ENCODE results near the gene MTO1. TPM values are rescaled to one million over a fixed set of nuclear protein-coding genes. Genes with fewer than 3 reads are reported as not detected.
"Not testable (repeated sequence)": the region's sequence is repeated elsewhere in the genome, so short reads cannot be mapped to it uniquely, and the experiment has no call there.

The MTO1 gene
- total RNA-seq, 1 experiment from 2014 or later, result 19.5 TPM

GRCh38 chr6:73455865-73456629, 5.5 kb upstream of the MTO1 start:
- CTCF ChIA-PET, result no interaction called here
- no peak for TF ChIP-seq EZH2 (IDR thresholded peaks at IDR 0.05; ENCODE audit: low read length, unreplicated experiment)
- TF ChIP-seq EZH2phosphoT487 (IDR thresholded peaks at IDR 0.05; ENCODE audit: borderline replicate concordance, low read length), result no peak
- TF ChIP-seq CTCF (conservative IDR thresholded peaks at IDR 0.05; ENCODE audit: low read depth, low read length), result no peak
- BruUV-seq (replicated peaks), result no TSS peak
- ATAC-seq (no peak), DNase-seq (no peak)
- no peak overlapping the region for H3K4me3 ChIP-seq (ENCODE audit: low read length)
- H3K4me2 ChIP-seq (ENCODE audit: low read length), result no peak overlapping the region
- H3K9me3 ChIP-seq (ENCODE audit: low read length), result no peaks in the 10 kb centered on the region
- H3F3A ChIP-seq (ENCODE audit: low read length, unreplicated experiment), result no peaks in the 10 kb centered on the region
- H2AFZ ChIP-seq (ENCODE audit: low read length), result no peak overlapping the region
- H3K9ac ChIP-seq (ENCODE audit: low read length), result no peak overlapping the region
- peaks cover 17% of the 10 kb centered on the region for H3K79me2 ChIP-seq (ENCODE audit: low read length)
- H4K20me1 ChIP-seq (ENCODE audit: low read length), result no peaks in the 10 kb centered on the region
- POLR2A ChIA-PET (ENCODE audit: unreplicated experiment), result interaction anchor here (0.6 kb wide), 1 partner anchor 197 kb away, joined by 4 read pairs; no protein-coding TSS in a partner anchor
- H3K36me3 ChIP-seq (ENCODE audit: low read depth, low read length), result no peaks in the 10 kb centered on the region
- no peak overlapping the region for H3K27ac ChIP-seq (ENCODE audit: low read length)
- no peaks in the 10 kb centered on the region for H3K27me3 ChIP-seq (ENCODE audit: low read length)
- no peaks in the 10 kb centered on the region for H3K9me2 ChIP-seq (replicated peaks; ENCODE audit: low read length)
- intact Hi-C loops (cut with micrococcal nuclease), result no loop called here
- no peaks in the 10 kb centered on the region for H3K4me1 ChIP-seq (ENCODE audit: insufficient read depth, low read length)

GRCh38 chr6:73459474-73459873, 2.1 kb upstream of the MTO1 start:
- BruUV-seq (replicated peaks); CTCF ChIA-PET; H3K9me2 ChIP-seq (replicated peaks; ENCODE audit: low read length); H3K36me3 ChIP-seq (ENCODE audit: low read depth, low read length); POLR2A ChIA-PET (ENCODE audit: unreplicated experiment); H3K4me2 ChIP-seq (ENCODE audit: low read length); intact Hi-C loops (cut with micrococcal nuclease); H3K4me1 ChIP-seq (ENCODE audit: insufficient read depth, low read length); H3K9ac ChIP-seq (ENCODE audit: low read length); H4K20me1 ChIP-seq (ENCODE audit: low read length); H3K27me3 ChIP-seq (ENCODE audit: low read length); DNase-seq; ATAC-seq; H3F3A ChIP-seq (ENCODE audit: low read length, unreplicated experiment); H3K27ac ChIP-seq (ENCODE audit: low read length); H2AFZ ChIP-seq (ENCODE audit: low read length); H3K4me3 ChIP-seq (ENCODE audit: low read length); H3K9me3 ChIP-seq (ENCODE audit: low read length): not testable (repeated sequence)
- H3K79me2 ChIP-seq (ENCODE audit: low read length), result peaks cover 29% of the 10 kb centered on the region

DNA sequence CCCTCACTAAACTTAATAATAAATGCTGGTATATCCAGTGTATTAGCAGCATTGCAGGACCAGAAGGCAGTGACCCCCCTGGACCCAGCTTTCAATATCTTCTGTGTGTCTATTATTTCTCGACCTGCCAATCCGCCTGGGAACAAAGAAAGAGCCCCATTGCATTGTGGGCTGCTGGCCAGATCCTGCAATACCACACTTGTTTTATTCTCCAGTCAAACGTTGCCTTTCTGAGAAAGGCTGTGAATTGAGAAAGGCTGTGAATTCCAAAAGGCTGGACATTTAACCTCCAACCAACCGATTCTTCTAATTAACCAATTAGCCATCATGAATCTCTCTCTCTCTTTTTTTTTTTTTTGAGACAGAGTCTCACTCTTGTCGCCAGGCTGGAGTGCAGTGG, 1.5 kb upstream of the MTO1 start:
- intact Hi-C loops (cut with micrococcal nuclease), result no loop called here
- H3K9ac ChIP-seq (ENCODE audit: low read length), result no peak overlapping the region
- POLR2A ChIA-PET (ENCODE audit: unreplicated experiment), result no interaction called here

More for the DNA sequence above, 1.5 kb upstream of the MTO1 start:
- Histone ChIP-seq H3K4me3 (ENCODE audit: low read length) (no peak overlapping the region), H3F3A (ENCODE audit: low read length, unreplicated experiment) (no peaks in the 10 kb centered on the region), H3K9me2 (replicated peaks; ENCODE audit: low read length) (no peaks in the 10 kb centered on the region), H3K4me1 (ENCODE audit: insufficient read depth, low read length) (no peaks in the 10 kb centered on the region), H3K9me3 (ENCODE audit: low read length) (no peaks in the 10 kb centered on the region), H2AFZ (ENCODE audit: low read length) (no peak overlapping the region), H3K27me3 (ENCODE audit: low read length) (no peaks in the 10 kb centered on the region), H3K27ac (ENCODE audit: low read length) (no peak overlapping the region), H3K4me2 (ENCODE audit: low read length) (no peak overlapping the region), H3K36me3 (ENCODE audit: low read depth, low read length) (no peaks in the 10 kb centered on the region), H3K79me2 (ENCODE audit: low read length) (peaks cover 34% of the 10 kb centered on the region), H4K20me1 (ENCODE audit: low read length) (no peaks in the 10 kb centered on the region)
- no TSS peak for BruUV-seq (replicated peaks)
- DNase-seq (no peak), ATAC-seq (no peak)
- TF ChIP-seq CTCF (conservative IDR thresholded peaks at IDR 0.05; ENCODE audit: low read depth, low read length) (no peak), EZH2 (IDR thresholded peaks at IDR 0.05; ENCODE audit: low read length, unreplicated experiment) (no peak), EZH2phosphoT487 (IDR thresholded peaks at IDR 0.05; ENCODE audit: borderline replicate concordance, low read length) (no peak)
- CTCF ChIA-PET, result no interaction called here
